IMR-90 (cell line): ENCODE data around the gene PRTFDC1. TPM values are rescaled to one million over a fixed set of nuclear protein-coding genes. Genes with fewer than 3 reads are reported as not detected.

Source experiments
- ATAC-seq: fragments of 200-7000 bp; cut with Tn5 transposase; 2 replicates; pipeline ENCODE4 v1.9.1; 2020; ENCODE audit warnings: low read depth, mild to moderate bottlenecking, moderate library complexity
- BruUV-seq: library from RNA; stranded (reverse); fragments of 400-500 nt; replicated peaks from 2 replicates; lab custom pipeline; 2021; lab: Mats Ljungman, UMichigan
- CTCF ChIA-PET: fragments of 300-600 bp; formaldehyde crosslinking; extraction: SDS; loops from one replicate; lab custom pipeline; 2021; ENCODE audit warnings: antibody characterized with exemption; lab: Yijun Ruan, JAX
- POLR2A ChIA-PET: fragments of 300-600 bp; sonication (Branson Sonifier 250); formaldehyde crosslinking; loops from one replicate; lab custom pipeline; 2022; ENCODE audit warnings: antibody characterized with exemption; ENCODE audit not compliant: unreplicated experiment; lab: Charles Lee
- DNase-seq: peaks from one replicate; pipeline ENCODE4 v3.0.0; 2013
- H2AFZ ChIP-seq: replicated peaks from 2 replicates; pipeline ENCODE3; 2013; ENCODE audit warnings: low read length, mild to moderate bottlenecking; ENCODE audit not compliant: poor library complexity
- H2AK5ac ChIP-seq: 2 replicates; pipeline ENCODE4 v1.6.1; 2013; ENCODE audit warnings: low read depth, low read length, inconsistent platforms
- H2AK9ac ChIP-seq: replicated peaks from 2 replicates; pipeline ENCODE3; 2013; ENCODE audit warnings: mild to moderate bottlenecking, low read depth, low read length, moderate library complexity; ENCODE audit not compliant: poor library complexity
- H2BK120ac ChIP-seq: 2 replicates; pipeline ENCODE4 v1.6.1; 2013; ENCODE audit warnings: low read depth, low read length, inconsistent platforms
- H2BK15ac ChIP-seq: 3 replicates; pipeline ENCODE4 v1.6.1; 2013; ENCODE audit warnings: low read depth, low read length, inconsistent platforms
- H2BK20ac ChIP-seq: 2 replicates; pipeline ENCODE4 v1.6.1; 2013; ENCODE audit warnings: low read depth, mild to moderate bottlenecking, inconsistent platforms, low read length, moderate library complexity
- H2BK5ac ChIP-seq: 2 replicates; pipeline ENCODE4 v1.6.1; 2013; ENCODE audit warnings: mild to moderate bottlenecking, low read depth, low read length, inconsistent platforms; ENCODE audit not compliant: poor library complexity, severe bottlenecking
- H3K14ac ChIP-seq: replicated peaks from 2 replicates; pipeline ENCODE4 v1.6.1; 2013; ENCODE audit warnings: low read depth, low read length, inconsistent platforms
- H3K18ac ChIP-seq: 2 replicates; pipeline ENCODE4 v1.6.1; 2013; ENCODE audit warnings: low read depth, low read length, control low read depth
- H3K23ac ChIP-seq: 2 replicates; pipeline ENCODE4 v1.6.1; 2013; ENCODE audit warnings: low read depth, low read length, inconsistent platforms
- H3K27ac ChIP-seq: 2 replicates; pipeline ENCODE4 v1.5.1; 2013; ENCODE audit warnings: mild to moderate bottlenecking, control low read depth, low read length; ENCODE audit not compliant: insufficient read depth
- H3K27me3 ChIP-seq: 2 replicates; pipeline ENCODE4 v1.6.1; 2013; ENCODE audit warnings: low read length; ENCODE audit not compliant: control insufficient read depth, insufficient read depth
- H3K36me3 ChIP-seq: 2 replicates; pipeline ENCODE4 v1.6.1; 2013; ENCODE audit warnings: low read length, mixed read lengths; ENCODE audit not compliant: control insufficient read depth, insufficient read depth
- H3K4ac ChIP-seq: 2 replicates; pipeline ENCODE4 v1.6.1; 2013; ENCODE audit warnings: low read depth, low read length, inconsistent platforms
- H3K4me1 ChIP-seq: 2 replicates; pipeline ENCODE4 v1.6.1; 2013; ENCODE audit warnings: low read length, mixed read lengths; ENCODE audit not compliant: control insufficient read depth, insufficient read depth
- H3K4me2 ChIP-seq: 2 replicates; pipeline ENCODE4 v1.6.1; 2013; ENCODE audit warnings: low read depth, mild to moderate bottlenecking, control low read depth, low read length, moderate library complexity
- H3K4me3 ChIP-seq: 2 replicates; pipeline ENCODE4 v1.5.1; 2013; ENCODE audit warnings: low read depth, mild to moderate bottlenecking, control low read depth, low read length, moderate library complexity; ENCODE audit not compliant: insufficient read depth
- H3K56ac ChIP-seq: 2 replicates; pipeline ENCODE4 v1.6.1; 2013; ENCODE audit warnings: low read length, inconsistent platforms; ENCODE audit not compliant: insufficient read depth; ENCODE audit errors: extremely low read depth
- H3K79me1 ChIP-seq, 2 experiments: 2 replicates each; pipeline ENCODE4 v1.6.1; 2013; ENCODE audit warnings: low read length in 2 of 2, inconsistent platforms in 1 of 2, low read depth in 1 of 2
- H3K9ac ChIP-seq: 2 replicates; pipeline ENCODE4 v1.6.1; 2013; ENCODE audit warnings: low read depth, low read length, control low read depth
- H3K9me1 ChIP-seq: 2 replicates; pipeline ENCODE4 v1.6.1; 2013; ENCODE audit warnings: low read length, inconsistent platforms; ENCODE audit not compliant: insufficient read depth
- H3K9me3 ChIP-seq: 2 replicates; pipeline ENCODE4 v1.6.1; 2013; ENCODE audit warnings: low read length; ENCODE audit not compliant: control insufficient read depth, insufficient read depth
- H4K20me1 ChIP-seq: 2 replicates; pipeline ENCODE4 v1.6.1; 2013; ENCODE audit warnings: low read length, inconsistent platforms; ENCODE audit not compliant: insufficient read depth
- H4K5ac ChIP-seq: 2 replicates; pipeline ENCODE4 v1.6.1; 2013; ENCODE audit warnings: mild to moderate bottlenecking, low read depth, low read length, control low read depth
- H4K8ac ChIP-seq, 2 experiments: 2 replicates each; pipeline ENCODE4 v1.6.1; 2013; ENCODE audit warnings: low read depth in 2 of 2, low read length in 2 of 2, control low read depth in 1 of 2, inconsistent platforms in 1 of 2
- H4K91ac ChIP-seq: 2 replicates; pipeline ENCODE4 v1.6.1; 2013; ENCODE audit warnings: low read depth, low read length, inconsistent platforms; ENCODE audit not compliant: insufficient read depth
- MXI1 ChIP-seq: IDR thresholded peaks from 2 replicates; pipeline ENCODE4 v1.6.1; 2012; ENCODE audit warnings: low read depth, mild to moderate bottlenecking, low read length, moderate library complexity, borderline replicate concordance
- WGBS, 2 experiments: methylation state at CpG; one replicate each; pipeline versions ENCODE4 v1.1.5 to v1.1.7; 2013; ENCODE audit warnings: missing lambda C conversion rate in 2 of 2; ENCODE audit not compliant: insufficient read length in 1 of 2; ENCODE audit errors: extremely low coverage in 2 of 2; 5-methylcytosine and 5-hydroxymethylcytosine counted together
- dilution Hi-C: fragments of 300-500 bp; cut with HindIII; formaldehyde crosslinking; loops from one replicate; pipeline ENCODE4 v1.14.3; 2018; ENCODE audit warnings: low sequenced_read_pairs; ENCODE audit not compliant: unreplicated experiment
- in situ Hi-C: fragments of 300-500 bp; cut with MboI; formaldehyde crosslinking; loops from 3 replicates; pipeline ENCODE4 v1.14.3; 2019; ENCODE audit warnings: low sequenced_read_pairs, inconsistent platforms, mixed read lengths
- intact Hi-C: fragments of 100-400 bp; cut with micrococcal nuclease; formaldehyde crosslinking; loops from 2 replicates; pipeline ENCODE4 v1.10.0; 2022
- polyA plus RNA-seq, 3 experiments: library from polyadenylated mRNA; depleted of rRNA; stranded (reverse); fragments of >200 nt; gene quantifications; 2 replicates each; pipeline ENCODE4 v1.2.3, GENCODE V29; 2012; ENCODE audit warnings: low replicate concordance in 1 of 3
- total RNA-seq: library from RNA; depleted of rRNA; stranded (reverse); fragments of >200 nt; gene quantifications from 2 replicates; pipeline ENCODE4 v1.2.3, GENCODE V29; 2012

Gene PRTFDC1
- total and polyA plus RNA-seq, 2 of the 4 experiments (the other 2 are of a cell fraction), result 12.3 to 17.9 TPM

GRCh38 chr10:24929904-24930303 is 22.5 kb downstream of the PRTFDC1 start:
- Histone ChIP-seq H3K79me1 (no peaks in the 10 kb centered on the region), H2BK120ac (no peak overlapping the region), H2AK9ac (no peak overlapping the region), H2BK5ac (no peak overlapping the region), H3K9me3 (no peaks in the 10 kb centered on the region), H3K4ac (no peak overlapping the region), H3K18ac (no peak overlapping the region), H4K8ac (no peak overlapping the region), H3K27me3 (no peaks in the 10 kb centered on the region), H4K20me1 (no peaks in the 10 kb centered on the region), H3K4me3 (no peak overlapping the region), H3K27ac (no peak overlapping the region), H3K9me1 (no peaks in the 10 kb centered on the region), H3K14ac (no peak overlapping the region), H3K23ac (no peak overlapping the region), H2AK5ac (peak overlapping the region; percentile 33; the same call in 1 of the 2 replicates), H3K36me3 (no peaks in the 10 kb centered on the region), H4K91ac (no peak overlapping the region), H2AFZ (no peak overlapping the region), H3K4me1 (no peaks in the 10 kb centered on the region), H3K56ac (no peak overlapping the region), H4K5ac (no peak overlapping the region), H2BK20ac (no peak overlapping the region), H3K4me2 (no peak overlapping the region), H2BK15ac (no peak overlapping the region), H3K9ac (no peak overlapping the region)
- dilution Hi-C loops (no loop called here), intact Hi-C loops (no loop called here), in situ Hi-C loops (no loop called here)
- no peak for DNase-seq
- no peak for ATAC-seq
- whole genome bisulfite sequencing, 2 experiments, result no CpG with 5 or more reads among the region's 4 CpGs
- ChIA-PET CTCF (interaction anchor here (1.0 kb wide), 1 partner anchor 11 kb away, joined by 3 read pairs; no protein-coding TSS in a partner anchor), POLR2A (no interaction called here)
- no TSS peak for BruUV-seq
- TF ChIP-seq MXI1, result no peak
